HEK293T (cell line): Measurements from ENCODE around the gene IL4I1.

Experiments
- CTCF ChIA-PET: fragments of 350-600 bp; formaldehyde crosslinking; extraction: SDS; loops from one replicate; lab custom pipeline; 2021; ENCODE audit warnings: antibody characterized with exemption, inconsistent platforms; lab: Yijun Ruan, JAX
- POLR2A ChIA-PET: fragments of 350-600 bp; formaldehyde crosslinking; extraction: SDS; loops from one replicate; lab custom pipeline; 2020; ENCODE audit warnings: antibody characterized with exemption, inconsistent platforms; lab: Yijun Ruan, JAX
- DNase-seq: peaks from one replicate; pipeline ENCODE4 v3.0.0; 2012; ENCODE audit warnings: mixed read lengths; ENCODE audit errors: extremely low spot score
- ARNT ChIP-seq: fragments of 450-650 bp; IDR thresholded peaks from 2 replicates; pipeline ENCODE4 v1.6.1; 2017; ENCODE audit warnings: mild to moderate bottlenecking
- BHLHE40 ChIP-seq: fragments of 450-650 bp; IDR thresholded peaks from 2 replicates; pipeline ENCODE4 v1.6.1; 2016; ENCODE audit warnings: mild to moderate bottlenecking, moderate library complexity, borderline replicate concordance
- CTBP1 ChIP-seq: fragments of 450-650 bp; IDR thresholded peaks from 2 replicates; pipeline ENCODE4 v1.6.1; 2016; ENCODE audit warnings: borderline replicate concordance
- ELF4 ChIP-seq: fragments of 450-650 bp; IDR thresholded peaks from 2 replicates; pipeline ENCODE4 v1.6.1; 2017; ENCODE audit warnings: antibody characterized with exemption
- FOXA1 ChIP-seq: fragments of 450-650 bp; IDR thresholded peaks from 2 replicates; pipeline ENCODE4 v1.6.1; 2016; ENCODE audit warnings: mild to moderate bottlenecking
- FOXK2 ChIP-seq: fragments of 450-650 bp; IDR thresholded peaks from 2 replicates; pipeline ENCODE4 v1.6.1; 2016; ENCODE audit warnings: mild to moderate bottlenecking
- FOXM1 ChIP-seq: fragments of 450-650 bp; IDR thresholded peaks from 2 replicates; pipeline ENCODE4 v1.6.1; 2017; ENCODE audit warnings: mild to moderate bottlenecking, borderline replicate concordance
- HDGF ChIP-seq: fragments of 450-650 bp; IDR thresholded peaks from 2 replicates; pipeline ENCODE4 v1.6.1; 2017; ENCODE audit warnings: antibody characterized with exemption, borderline replicate concordance
- L3MBTL2 ChIP-seq: fragments of 450-650 bp; conservative IDR thresholded peaks from 2 replicates; pipeline ENCODE4 v1.6.1; 2016; ENCODE audit warnings: mild to moderate bottlenecking
- LEF1 ChIP-seq: fragments of 450-650 bp; IDR thresholded peaks from 2 replicates; pipeline ENCODE4 v1.6.1; 2017; ENCODE audit warnings: mild to moderate bottlenecking, borderline replicate concordance
- NFRKB ChIP-seq: fragments of 450-650 bp; IDR thresholded peaks from 2 replicates; pipeline ENCODE4 v1.6.1; 2016; ENCODE audit warnings: mild to moderate bottlenecking, moderate library complexity
- PKNOX1 ChIP-seq: fragments of 450-650 bp; IDR thresholded peaks from 2 replicates; pipeline ENCODE4 v1.6.1; 2016
- SP1 ChIP-seq: fragments of 450-650 bp; IDR thresholded peaks from 2 replicates; pipeline ENCODE4 v1.6.1; 2017
- SUZ12 ChIP-seq: fragments of 450-650 bp; IDR thresholded peaks from 2 replicates; pipeline ENCODE4 v1.6.1; 2016; ENCODE audit warnings: mild to moderate bottlenecking
- TARDBP ChIP-seq: fragments of 450-650 bp; IDR thresholded peaks from 2 replicates; pipeline ENCODE4 v1.6.1; 2016
- ZNF384 ChIP-seq: fragments of 450-650 bp; IDR thresholded peaks from 2 replicates; pipeline ENCODE4 v1.6.1; 2016

The IL4I1 gene

DNA sequence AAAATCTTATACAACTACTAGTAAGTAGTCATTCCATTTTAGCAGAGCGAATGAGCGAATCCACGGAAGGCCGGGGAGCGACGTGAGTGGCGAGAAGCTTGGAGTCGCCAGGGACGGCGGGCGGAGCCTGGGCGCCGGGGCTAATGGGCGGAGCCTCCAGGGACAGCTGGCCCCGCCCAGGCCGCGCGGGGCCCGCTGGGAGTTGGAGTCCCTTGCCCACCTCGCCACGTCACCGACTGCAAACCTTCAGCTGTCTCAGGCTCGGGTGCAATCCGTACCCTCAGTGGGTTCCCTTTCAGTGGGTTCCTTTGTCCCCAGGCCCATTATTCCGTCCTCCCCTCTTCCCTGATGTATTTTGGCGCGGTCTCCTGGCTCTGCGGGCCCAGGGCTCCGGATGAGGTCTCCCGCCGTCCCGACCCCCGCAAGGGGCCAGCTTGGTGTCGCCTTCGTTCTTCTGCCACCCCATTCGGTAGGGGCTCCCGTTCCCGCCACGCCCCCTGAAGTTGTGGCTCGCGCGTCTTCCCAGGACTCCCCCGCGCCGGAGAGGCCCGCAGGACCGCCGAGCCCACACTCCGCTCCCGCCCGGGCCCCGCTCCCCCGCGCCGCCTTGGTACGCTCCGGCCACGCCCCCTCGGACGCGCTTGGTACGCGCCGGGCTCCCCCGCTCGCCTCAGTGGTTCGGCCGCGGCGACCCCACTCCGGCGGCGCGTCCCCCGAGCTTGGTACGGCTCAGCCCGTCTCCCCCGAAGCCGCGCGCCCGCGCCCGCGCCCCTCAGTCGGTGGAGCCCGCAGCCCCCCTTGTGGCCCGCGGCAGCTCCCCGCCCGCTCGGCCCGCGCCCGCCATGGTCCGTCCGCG is 46.0 kb downstream of the IL4I1 start, which contains the start of gene PTOV1:
Gene PTOV1 (plus strand): TSS at position 673 of the 856 bp plus-strand sequence.
- DNase-seq = peak; percentile 99
- ChIA-PET CTCF (interaction anchor here (0.6 to 0.8 kb wide), 2 partner anchors 46 to 158 kb away, joined by 3 read pairs; no protein-coding TSS in a partner anchor), POLR2A (interaction anchor here (0.7 to 5.2 kb wide), 23 partner anchors 9 to 397 kb away, joined by 3 to 69 read pairs (median 4); partner anchors contain the start of genes AKT1S1, ALDH16A1, AP2A1 and ATF5)

GRCh38 chr19:49850221-49850486 is 46.5 kb downstream of the IL4I1 start:
- ChIA-PET POLR2A (interaction anchor here (0.7 to 5.2 kb wide), 22 partner anchors 9 to 397 kb away, joined by 3 to 69 read pairs (median 4); partner anchors contain the start of genes AKT1S1, ALDH16A1, AP2A1 and ATF5), CTCF (interaction anchor here (0.6 to 0.8 kb wide), 2 partner anchors 45 to 159 kb away, joined by 3 read pairs; no protein-coding TSS in a partner anchor)
- TF ChIP-seq SP1 = no peak
- no peak for TF ChIP-seq ARNT
- TF ChIP-seq PKNOX1 = no peak
- TF ChIP-seq L3MBTL2 = no peak
- no peak for TF ChIP-seq BHLHE40
- TF ChIP-seq ZNF384 = no peak
- TF ChIP-seq LEF1 = no peak
- TF ChIP-seq FOXM1 = no peak
- no peak for TF ChIP-seq FOXA1
- TF ChIP-seq FOXK2 = no peak
- TF ChIP-seq NFRKB = no peak
- no peak for TF ChIP-seq CTBP1
- TF ChIP-seq SUZ12 = no peak
- no peak for DNase-seq

More for the DNA sequence above, 46.0 kb downstream of the IL4I1 start, which contains the start of gene PTOV1:
- peak; percentile 48; the same call in 1 of the 2 replicates for TF ChIP-seq ARNT
- peak; percentile 61; the same call in 1 of the 2 replicates for TF ChIP-seq FOXM1
- TF ChIP-seq TARDBP = no peak
- peak; percentile 47; the same call in 1 of the 2 replicates for TF ChIP-seq HDGF

- TF ChIP-seq PKNOX1 = peak; percentile 29; the same call in 1 of the 2 replicates
- TF ChIP-seq ARNT = no peak
- POLR2A ChIA-PET = interaction anchor here (0.9 to 5.2 kb wide), 13 partner anchors 14 to 103 kb away, joined by 3 to 69 read pairs (median 6); partner anchors contain the start of genes AKT1S1, AP2A1, ATF5 and FUZ
- no peak for DNase-seq
- CTCF ChIA-PET = no interaction called here
These were observed 47.1 kb downstream of the IL4I1 start for GRCh38 chr19:49849433-49850220.

DNA sequence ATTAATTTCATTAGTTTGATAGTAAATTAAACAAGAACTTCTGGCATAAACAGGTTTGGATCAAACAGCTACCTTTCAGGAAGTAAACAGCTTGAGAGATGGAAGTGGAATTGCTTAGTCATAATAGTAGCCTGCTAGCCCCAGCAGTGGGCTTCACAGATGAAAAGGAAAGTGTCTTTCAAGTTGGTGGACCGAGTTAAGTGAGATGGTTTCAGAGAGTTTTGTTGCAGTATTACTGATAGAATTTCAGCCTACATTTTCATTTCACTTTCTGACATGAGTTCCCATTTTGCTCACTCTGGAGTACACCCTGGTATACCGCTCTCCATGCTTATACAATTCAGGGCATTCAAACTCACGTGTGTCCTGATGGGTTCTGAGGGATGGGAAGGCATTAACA is 47.7 kb downstream of the IL4I1 start:
- POLR2A ChIA-PET = interaction anchor here (0.9 to 2.4 kb wide), 3 partner anchors 16 to 131 kb away, joined by 3 to 14 read pairs (median 3); partner anchors contain the start of gene MED25
- TF ChIP-seq L3MBTL2 = no peak
- no peak for TF ChIP-seq SP1
- TF ChIP-seq FOXM1 = no peak
- TF ChIP-seq TARDBP = no peak
- no peak for TF ChIP-seq ZNF384
- no peak for TF ChIP-seq LEF1
- no peak for TF ChIP-seq BHLHE40
- TF ChIP-seq SUZ12 = no peak
- TF ChIP-seq HDGF = no peak
- no peak for TF ChIP-seq CTBP1
- TF ChIP-seq FOXA1 = no peak
- no peak for TF ChIP-seq ELF4
- no peak for TF ChIP-seq NFRKB
- no peak for TF ChIP-seq PKNOX1
- no peak for TF ChIP-seq ARNT
- CTCF ChIA-PET = no interaction called here
- no peak for DNase-seq

- ChIA-PET CTCF (no interaction called here), POLR2A (interaction anchor here (0.9 to 1.3 kb wide), 3 partner anchors 17 to 131 kb away, joined by 3 read pairs; no protein-coding TSS in a partner anchor)
These were observed 48.7 kb downstream of the IL4I1 start for GRCh38 chr19:49847731-49848696.

More at GRCh38 chr19:49847731-49848696, 48.7 kb downstream of the IL4I1 start:
- DNase-seq = no peak
- TF ChIP-seq L3MBTL2 = peak; percentile 77
- TF ChIP-seq FOXA1 = no peak
